ENCODE measurements around the gene TNFRSF4. TPM values are rescaled to one million over a fixed set of nuclear protein-coding genes. Genes with fewer than 3 reads are reported as not detected.

TNFRSF4 gene
- total RNA-seq, 1 donor from 2014 or later, result 0.31 TPM

- Mint-ChIP-seq H3K36me3 (no peaks in the 10 kb centered on the region), H3K4me3 (peak overlapping the region; percentile 63), H3K27ac (no peak overlapping the region), H3K4me1 (ENCODE audit: unreplicated experiment) (no peaks in the 10 kb centered on the region), H3K27me3 (no peaks in the 10 kb centered on the region), H3K9me3 (no peaks in the 10 kb centered on the region)
- TF ChIP-seq, protein P1, sequence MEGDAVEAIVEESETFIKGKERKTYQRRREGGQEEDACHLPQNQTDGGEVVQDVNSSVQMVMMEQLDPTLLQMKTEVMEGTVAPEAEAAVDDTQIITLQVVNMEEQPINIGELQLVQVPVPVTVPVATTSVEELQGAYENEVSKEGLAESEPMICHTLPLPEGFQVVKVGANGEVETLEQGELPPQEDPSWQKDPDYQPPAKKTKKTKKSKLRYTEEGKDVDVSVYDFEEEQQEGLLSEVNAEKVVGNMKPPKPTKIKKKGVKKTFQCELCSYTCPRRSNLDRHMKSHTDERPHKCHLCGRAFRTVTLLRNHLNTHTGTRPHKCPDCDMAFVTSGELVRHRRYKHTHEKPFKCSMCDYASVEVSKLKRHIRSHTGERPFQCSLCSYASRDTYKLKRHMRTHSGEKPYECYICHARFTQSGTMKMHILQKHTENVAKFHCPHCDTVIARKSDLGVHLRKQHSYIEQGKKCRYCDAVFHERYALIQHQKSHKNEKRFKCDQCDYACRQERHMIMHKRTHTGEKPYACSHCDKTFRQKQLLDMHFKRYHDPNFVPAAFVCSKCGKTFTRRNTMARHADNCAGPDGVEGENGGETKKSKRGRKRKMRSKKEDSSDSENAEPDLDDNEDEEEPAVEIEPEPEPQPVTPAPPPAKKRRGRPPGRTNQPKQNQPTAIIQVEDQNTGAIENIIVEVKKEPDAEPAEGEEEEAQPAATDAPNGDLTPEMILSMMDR (conservative IDR thresholded peaks at IDR 0.05), result no peak
- DNase-seq (ENCODE audit: extremely low spot score, unreplicated experiment), result no peak
Measured at GRCh38 chr1:1200876-1201810, 12.8 kb downstream of the TNFRSF4 start.

- no peaks in the 10 kb centered on the region for H3K36me3 Mint-ChIP-seq
- DNase-seq (ENCODE audit: extremely low spot score, unreplicated experiment), result no peak
- H3K4me3 Mint-ChIP-seq, result peak overlapping the region; percentile 63
Measured at GRCh38 chr1:1199961-1200875, 13.7 kb downstream of the TNFRSF4 start.

DNA sequence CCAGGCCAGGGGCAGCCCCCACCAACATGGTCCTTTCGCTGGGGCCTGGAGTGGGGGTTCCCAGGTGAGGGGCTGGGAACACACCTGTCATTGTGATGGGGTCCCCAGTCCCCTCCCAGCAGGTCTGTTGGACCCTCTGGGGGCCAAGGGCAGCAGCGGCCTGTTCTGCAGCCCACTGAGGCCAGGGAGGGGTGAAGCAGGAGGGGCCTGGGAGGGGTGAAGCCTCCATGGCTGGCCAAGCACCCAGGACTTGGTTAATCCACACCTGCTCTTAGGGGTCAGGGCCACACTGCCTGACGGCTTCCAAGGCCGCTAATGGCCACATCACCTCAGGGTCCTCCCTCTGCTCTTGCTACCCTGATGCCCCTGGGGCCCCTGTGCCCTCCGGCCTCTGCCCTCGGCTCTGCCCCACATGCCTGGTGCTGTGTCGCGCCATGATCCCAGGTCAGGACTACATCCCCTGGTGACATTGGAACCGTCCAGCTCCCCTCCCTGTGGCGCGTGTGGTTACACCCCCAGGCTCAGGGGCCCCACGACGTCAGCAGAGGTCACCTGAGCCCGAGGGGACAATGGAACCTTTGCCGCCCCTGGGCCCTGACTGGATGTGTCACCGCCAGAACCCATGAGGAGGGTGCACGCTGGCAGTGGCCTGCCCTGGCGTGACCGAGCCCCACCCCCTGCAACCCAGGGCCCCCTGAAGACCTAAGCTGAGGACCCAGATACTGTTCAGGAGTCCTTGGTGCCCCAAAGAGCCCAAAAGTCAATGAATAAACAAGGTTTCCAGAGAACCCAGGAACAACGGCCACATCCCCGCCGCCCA is 14.6 kb downstream of the TNFRSF4 start:
- TF ChIP-seq, protein P1 (conservative IDR thresholded peaks at IDR 0.05), result no peak
- Mint-ChIP-seq H3K9me3 (peaks cover 5% of the 10 kb centered on the region), H3K36me3 (no peaks in the 10 kb centered on the region), H3K4me1 (ENCODE audit: unreplicated experiment) (no peaks in the 10 kb centered on the region), H3K27ac (no peak overlapping the region), H3K27me3 (no peaks in the 10 kb centered on the region), H3K4me3 (peak overlapping the region; percentile 52)
- DNase-seq (ENCODE audit: extremely low spot score, unreplicated experiment), result no peak

More at GRCh38 chr1:1199961-1200875, 13.7 kb downstream of the TNFRSF4 start:
- TF ChIP-seq, protein P1 (conservative IDR thresholded peaks at IDR 0.05), result no peak
- Mint-ChIP-seq H3K27me3 (no peaks in the 10 kb centered on the region), H3K27ac (no peak overlapping the region), H3K4me1 (ENCODE audit: unreplicated experiment) (no peaks in the 10 kb centered on the region), H3K9me3 (no peaks in the 10 kb centered on the region)

DNA sequence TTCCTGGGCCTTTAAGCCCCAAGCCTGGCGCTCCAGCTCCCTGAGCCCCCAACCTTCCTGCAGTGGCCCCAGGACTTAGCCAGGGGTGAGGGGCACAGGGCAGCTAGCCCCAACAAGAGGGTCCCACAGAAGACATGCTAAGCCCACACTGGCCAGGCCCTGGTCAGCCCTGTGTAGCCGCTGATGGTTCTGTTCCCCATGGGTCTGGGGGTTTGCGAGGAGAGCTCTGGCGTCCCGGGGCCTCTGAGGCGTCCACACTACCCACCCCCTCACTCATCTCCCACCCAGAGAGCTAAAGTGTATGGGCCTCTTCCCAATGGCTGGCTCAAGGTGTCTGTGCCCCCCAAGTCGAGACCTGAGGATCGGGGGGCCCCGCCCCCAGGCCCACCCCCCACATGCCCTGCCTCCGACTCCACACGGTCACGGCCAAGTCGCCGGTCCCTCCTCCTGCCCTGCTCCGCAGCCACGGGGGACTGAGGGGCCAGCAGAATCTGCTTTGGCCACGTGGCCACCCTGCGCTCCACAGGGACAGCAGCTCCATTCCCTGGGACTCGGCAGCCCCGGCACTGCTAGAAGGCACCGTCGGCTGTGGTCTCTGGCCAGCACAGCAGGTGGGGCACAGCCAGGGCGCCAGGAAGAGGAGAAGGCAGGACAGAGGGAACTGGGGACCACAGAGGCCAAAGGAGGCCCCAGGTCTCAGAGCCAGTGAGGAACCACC is 15.4 kb downstream of the TNFRSF4 start:
- no peak for DNase-seq (ENCODE audit: extremely low spot score, unreplicated experiment)
- no peaks in the 10 kb centered on the region for H3K4me1 Mint-ChIP-seq (ENCODE audit: unreplicated experiment)
- no peak overlapping the region for H3K27ac Mint-ChIP-seq
- no peaks in the 10 kb centered on the region for H3K27me3 Mint-ChIP-seq
- TF ChIP-seq, protein P1 (conservative IDR thresholded peaks at IDR 0.05), result no peak
- no peak overlapping the region for H3K4me3 Mint-ChIP-seq
- no peaks in the 10 kb centered on the region for H3K36me3 Mint-ChIP-seq
- H3K9me3 Mint-ChIP-seq, result peaks cover 8% of the 10 kb centered on the region
